AML-193 (cell line): Measurements from ENCODE around the gene RFX1.
"Not testable (repeated sequence)": the region's sequence is repeated elsewhere in the genome, so short reads cannot be mapped to it uniquely, and the experiment has no call there.

Source experiments
- DNase-seq, 2 experiments: peaks; one replicate each; lab custom pipeline; 2025; lab: John Stamatoyannopoulos, UW

RFX1 gene

GRCh38 chr19:13934785-13935109 lies 71.4 kb downstream of the RFX1 start:
- DNase-seq = no peak

- no peak for DNase-seq
These were observed 73.2 kb downstream of the RFX1 start for GRCh38 chr19:13932911-13933393.

GRCh38 chr19:13932149-13932637 lies 73.9 kb downstream of the RFX1 start:
- DNase-seq = no peak

GRCh38 chr19:13931391-13932148 lies 74.5 kb downstream of the RFX1 start:
- no peak for DNase-seq

- no peak for DNase-seq
These were observed 75.7 kb downstream of the RFX1 start for GRCh38 chr19:13930402-13930801.

GRCh38 chr19:13929956-13930355 lies 76.2 kb downstream of the RFX1 start:
- DNase-seq = no peak

GRCh38 chr19:13929340-13929739 lies 76.8 kb downstream of the RFX1 start:
- no peak for DNase-seq

GRCh38 chr19:13926715-13927114 lies 79.4 kb downstream of the RFX1 start:
- no peak for DNase-seq

GRCh38 chr19:13926010-13926409 lies 80.1 kb downstream of the RFX1 start:
- no peak for DNase-seq

GRCh38 chr19:13923194-13923987 lies 82.7 kb downstream of the RFX1 start:
- no peak for DNase-seq

GRCh38 chr19:13922118-13922517 lies 84.0 kb downstream of the RFX1 start:
- DNase-seq = not testable (repeated sequence)

GRCh38 chr19:13920940-13921747 lies 85.0 kb downstream of the RFX1 start:
- DNase-seq = peak; percentile 26 to 27

GRCh38 chr19:13920524-13920923 lies 85.6 kb downstream of the RFX1 start:
- DNase-seq = no peak

- DNase-seq = no peak
These were observed 87.3 kb downstream of the RFX1 start for GRCh38 chr19:13918726-13919411.

GRCh38 chr19:13917888-13918406 lies 88.2 kb downstream of the RFX1 start:
- no peak for DNase-seq

- no peak for DNase-seq
These were observed 91.3 kb downstream of the RFX1 start for GRCh38 chr19:13914777-13915176.

GRCh38 chr19:13913352-13913751 lies 92.8 kb downstream of the RFX1 start:
- DNase-seq = no peak
